HG03571 (cell line): ENCODE data around the gene IZUMO2.
"Not testable (repeated sequence)": the region's sequence is repeated elsewhere in the genome, so short reads cannot be mapped to it uniquely, and the experiment has no call there.

Experiments
- ATAC-seq: cut with Tn5 transposase; IDR thresholded peaks from one replicate; pipeline ENCODE4 v1.9.1; 2021; ENCODE audit not compliant: unreplicated experiment

IZUMO2 gene

GRCh38 chr19:50187937-50188336 is 24.9 kb upstream of the IZUMO2 start:
- no peak for ATAC-seq

GRCh38 chr19:50184196-50184595 is 21.1 kb upstream of the IZUMO2 start:
- ATAC-seq = no peak

GRCh38 chr19:50181121-50181520 is 18.0 kb upstream of the IZUMO2 start:
- no peak for ATAC-seq

GRCh38 chr19:50178859-50179537 is 15.9 kb upstream of the IZUMO2 start:
- ATAC-seq = no peak

- no peak for ATAC-seq
These were observed 15.2 kb upstream of the IZUMO2 start for GRCh38 chr19:50178320-50178719.

GRCh38 chr19:50176775-50177174 is 13.7 kb upstream of the IZUMO2 start:
- no peak for ATAC-seq

GRCh38 chr19:50175924-50176323 is 12.8 kb upstream of the IZUMO2 start:
- no peak for ATAC-seq

GRCh38 chr19:50174100-50174793 is 11.2 kb upstream of the IZUMO2 start:
- ATAC-seq = no peak

- no peak for ATAC-seq
These were observed 10.0 kb upstream of the IZUMO2 start for GRCh38 chr19:50173127-50173526.

- ATAC-seq = no peak
These were observed 9.6 kb upstream of the IZUMO2 start for GRCh38 chr19:50172726-50173125.

GRCh38 chr19:50171752-50172151 is 8.7 kb upstream of the IZUMO2 start:
- no peak for ATAC-seq

GRCh38 chr19:50167314-50167721 is 4.2 kb upstream of the IZUMO2 start:
- no peak for ATAC-seq

- ATAC-seq = no peak
These were observed 4.0 kb downstream of the IZUMO2 start for GRCh38 chr19:50159078-50159477.

- ATAC-seq = no peak
These were observed 4.5 kb downstream of the IZUMO2 start for GRCh38 chr19:50158577-50158976.

GRCh38 chr19:50155520-50156109 is 7.5 kb downstream of the IZUMO2 start:
- no peak for ATAC-seq

GRCh38 chr19:50154529-50154928 is 8.6 kb downstream of the IZUMO2 start:
- no peak for ATAC-seq

GRCh38 chr19:50152578-50152977 is 10.5 kb downstream of the IZUMO2 start:
- no peak for ATAC-seq

GRCh38 chr19:50148528-50148927 is 14.6 kb downstream of the IZUMO2 start:
- ATAC-seq = no peak

GRCh38 chr19:50147462-50148423 is 15.3 kb downstream of the IZUMO2 start:
- ATAC-seq = no peak

GRCh38 chr19:50141921-50142320 is 21.2 kb downstream of the IZUMO2 start:
- ATAC-seq = not testable (repeated sequence)
